Type B pancreatic cell (in vitro differentiated cells): ENCODE results near the gene NT5C2. TPM values are rescaled to one million over a fixed set of nuclear protein-coding genes. Genes with fewer than 3 reads are reported as not detected.

Experiments used
- DNase-seq: peaks from one replicate; pipeline ENCODE4 v3.0.0; 2021; ENCODE audit warnings: mixed read lengths; ENCODE audit not compliant: unreplicated experiment; ENCODE audit errors: extremely low spot score
- H3K27ac Mint-ChIP-seq: 2 replicates; pipeline ENCODE4 v1.8.0; 2021; ENCODE audit warnings: mild to moderate bottlenecking, mixed read lengths
- H3K27me3 Mint-ChIP-seq: 2 replicates; pipeline ENCODE4 v1.8.0; 2021; ENCODE audit warnings: mixed read lengths
- H3K36me3 Mint-ChIP-seq: 2 replicates; pipeline ENCODE4 v1.8.0; 2021; ENCODE audit warnings: mixed read lengths
- H3K4me1 Mint-ChIP-seq: one replicate; pipeline ENCODE4 v1.8.0; 2021; ENCODE audit warnings: mixed read lengths; ENCODE audit not compliant: unreplicated experiment
- H3K4me3 Mint-ChIP-seq: 2 replicates; pipeline ENCODE4 v1.8.0; 2021; ENCODE audit warnings: mild to moderate bottlenecking, mixed read lengths
- H3K9me3 Mint-ChIP-seq: 2 replicates; pipeline ENCODE4 v1.8.0; 2021; ENCODE audit warnings: mixed read lengths
- total RNA-seq: library from RNA; stranded (reverse); gene quantifications from 2 replicates; pipeline ENCODE4 v1.2.1, GENCODE V29; 2021; ENCODE audit warnings: low replicate concordance
- TF ChIP-seq, protein P1 (sequence below): fragments of 200-600 bp; sonication (generic); conservative IDR thresholded peaks from 2 replicates; pipeline ENCODE4 v1.5.0; 2021; ENCODE audit warnings: antibody characterized with exemption, mild to moderate bottlenecking

The NT5C2 gene
- total RNA-seq, 1 donor from 2014 or later, result 96.5 TPM

DNA sequence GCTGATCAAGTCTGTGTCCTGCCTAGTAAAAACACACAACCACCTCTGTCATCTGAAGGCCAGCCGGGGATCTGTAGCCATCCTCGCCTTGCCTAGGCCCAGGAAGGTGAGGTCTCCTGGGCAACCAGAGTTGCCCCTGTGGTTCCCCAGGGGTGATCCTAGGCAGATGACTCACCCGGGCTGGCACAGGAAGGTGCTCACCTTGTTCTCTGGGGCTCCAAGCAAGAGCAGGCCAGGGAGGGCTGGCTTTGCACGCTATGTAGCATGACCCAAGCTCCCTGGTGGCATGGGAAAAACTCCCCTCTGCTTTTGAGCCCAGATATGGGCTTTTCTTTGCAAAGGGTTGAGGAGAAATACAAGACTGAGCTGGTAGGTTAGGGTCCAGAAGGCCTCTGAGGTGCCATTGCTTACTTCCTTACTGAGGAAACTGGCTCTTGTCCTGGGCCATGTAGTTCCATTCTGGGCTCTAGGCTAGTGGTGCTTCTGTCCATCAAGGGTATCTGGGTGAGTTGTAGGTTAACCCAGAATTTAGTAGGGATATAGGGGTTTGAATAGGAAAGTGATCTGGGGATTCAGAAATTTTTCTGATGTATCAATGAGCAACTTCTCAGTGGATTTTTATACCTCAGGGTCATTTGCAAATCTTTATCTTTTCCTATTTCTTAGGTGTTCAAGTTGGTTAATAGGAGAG, 112.0 kb downstream of the NT5C2 start:
- TF ChIP-seq, protein P1, sequence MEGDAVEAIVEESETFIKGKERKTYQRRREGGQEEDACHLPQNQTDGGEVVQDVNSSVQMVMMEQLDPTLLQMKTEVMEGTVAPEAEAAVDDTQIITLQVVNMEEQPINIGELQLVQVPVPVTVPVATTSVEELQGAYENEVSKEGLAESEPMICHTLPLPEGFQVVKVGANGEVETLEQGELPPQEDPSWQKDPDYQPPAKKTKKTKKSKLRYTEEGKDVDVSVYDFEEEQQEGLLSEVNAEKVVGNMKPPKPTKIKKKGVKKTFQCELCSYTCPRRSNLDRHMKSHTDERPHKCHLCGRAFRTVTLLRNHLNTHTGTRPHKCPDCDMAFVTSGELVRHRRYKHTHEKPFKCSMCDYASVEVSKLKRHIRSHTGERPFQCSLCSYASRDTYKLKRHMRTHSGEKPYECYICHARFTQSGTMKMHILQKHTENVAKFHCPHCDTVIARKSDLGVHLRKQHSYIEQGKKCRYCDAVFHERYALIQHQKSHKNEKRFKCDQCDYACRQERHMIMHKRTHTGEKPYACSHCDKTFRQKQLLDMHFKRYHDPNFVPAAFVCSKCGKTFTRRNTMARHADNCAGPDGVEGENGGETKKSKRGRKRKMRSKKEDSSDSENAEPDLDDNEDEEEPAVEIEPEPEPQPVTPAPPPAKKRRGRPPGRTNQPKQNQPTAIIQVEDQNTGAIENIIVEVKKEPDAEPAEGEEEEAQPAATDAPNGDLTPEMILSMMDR, result no peak
- no peaks in the 10 kb centered on the region for H3K4me1 Mint-ChIP-seq
- no peaks in the 10 kb centered on the region for H3K9me3 Mint-ChIP-seq
- no peaks in the 10 kb centered on the region for H3K27me3 Mint-ChIP-seq
- no peak overlapping the region for H3K27ac Mint-ChIP-seq
- peaks cover 25% of the 10 kb centered on the region for H3K36me3 Mint-ChIP-seq
- DNase-seq, result no peak
- no peak overlapping the region for H3K4me3 Mint-ChIP-seq

GRCh38 chr10:103079946-103080345, 113.1 kb downstream of the NT5C2 start:
- DNase-seq, result no peak
- H3K27ac Mint-ChIP-seq, result no peak overlapping the region

DNA sequence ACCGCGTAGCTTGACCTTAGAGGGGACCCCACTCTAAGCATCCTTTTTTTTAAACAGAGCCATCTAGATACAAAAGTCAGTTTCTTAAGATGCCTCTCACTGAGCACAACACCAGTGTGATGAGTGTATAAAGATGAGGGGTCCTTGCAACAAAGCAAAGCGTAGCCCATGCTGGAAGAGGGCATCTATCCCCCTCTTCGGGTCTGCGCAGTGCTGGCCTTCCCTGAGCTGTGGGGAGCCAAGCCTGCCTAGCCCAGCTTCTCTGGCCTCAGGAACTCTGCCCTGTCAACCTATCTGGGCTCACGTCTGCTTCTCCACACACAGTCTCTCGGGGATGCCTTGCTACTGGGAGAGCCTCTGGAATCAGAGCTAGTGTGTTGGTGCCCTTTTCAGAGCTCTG, 114.0 kb downstream of the NT5C2 start:
- Mint-ChIP-seq H3K9me3 (no peaks in the 10 kb centered on the region), H3K27ac (no peak overlapping the region), H3K27me3 (no peaks in the 10 kb centered on the region), H3K4me1 (no peaks in the 10 kb centered on the region), H3K36me3 (peaks cover 19% of the 10 kb centered on the region), H3K4me3 (no peak overlapping the region)
- DNase-seq, result no peak
- TF ChIP-seq, protein P1, result no peak

More at GRCh38 chr10:103079946-103080345, 113.1 kb downstream of the NT5C2 start:
- Mint-ChIP-seq H3K27me3 (no peaks in the 10 kb centered on the region), H3K4me3 (no peak overlapping the region), H3K9me3 (no peaks in the 10 kb centered on the region), H3K36me3 (peaks cover 19% of the 10 kb centered on the region), H3K4me1 (no peaks in the 10 kb centered on the region)
- TF ChIP-seq, protein P1, result no peak

GRCh38 chr10:103078676-103079075, 114.4 kb downstream of the NT5C2 start:
- DNase-seq, result no peak
- H3K4me3 Mint-ChIP-seq, result no peak overlapping the region
- H3K27me3 Mint-ChIP-seq, result no peaks in the 10 kb centered on the region
- H3K27ac Mint-ChIP-seq, result no peak overlapping the region
- no peaks in the 10 kb centered on the region for H3K9me3 Mint-ChIP-seq
- H3K4me1 Mint-ChIP-seq, result no peaks in the 10 kb centered on the region
- peaks cover 15% of the 10 kb centered on the region for H3K36me3 Mint-ChIP-seq
- TF ChIP-seq, protein P1, result no peak

- Mint-ChIP-seq H3K4me1 (no peaks in the 10 kb centered on the region), H3K9me3 (no peaks in the 10 kb centered on the region), H3K36me3 (peaks cover 12% of the 10 kb centered on the region), H3K27ac (no peak overlapping the region), H3K4me3 (no peak overlapping the region), H3K27me3 (no peaks in the 10 kb centered on the region)
- DNase-seq, result no peak
- TF ChIP-seq, protein P1, result no peak
Observed at GRCh38 chr10:103078309-103078615, 114.8 kb downstream of the NT5C2 start.
